ENCODE data around the gene SLC22A23. TPM values are rescaled to one million over a fixed set of nuclear protein-coding genes. Genes with fewer than 3 reads are reported as not detected.

Gene SLC22A23
- total and polyA plus RNA-seq, 2 donors (not counting 1 experiment from before 2014, with no cell fraction given): 0.18 to 1.4 TPM

DNA sequence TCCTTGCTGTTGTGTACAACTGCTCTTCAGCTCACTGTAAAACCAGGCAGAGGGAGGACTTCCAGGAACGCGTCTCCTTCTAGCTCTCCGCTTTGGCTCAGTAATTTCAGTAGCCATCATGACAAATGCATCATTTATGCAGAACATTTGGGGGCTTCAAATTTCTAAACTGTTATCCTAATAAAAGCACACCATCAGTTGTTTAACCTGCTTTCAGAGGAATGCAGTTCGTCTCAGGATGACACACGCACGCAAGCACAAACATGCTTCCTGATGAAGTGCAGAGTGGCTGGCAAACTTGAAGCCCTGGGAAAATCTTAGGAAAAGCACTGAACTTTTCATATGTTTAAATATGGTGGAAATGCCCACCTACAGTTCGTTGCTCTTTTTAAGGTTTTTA, 24.4 kb downstream of the SLC22A23 start:
- H3K79me2 ChIP-seq (ENCODE audit: control insufficient read depth, insufficient read depth, low read length): no peaks in the 10 kb centered on the region
- no peak overlapping the region for H3K4me3 ChIP-seq (ENCODE audit: control extremely low read depth in 1 of 5, extremely low read depth in 1 of 5, insufficient read depth in 1 of 5, low read depth in 2 of 5, low read length in 4 of 5)
- no peak for ATAC-seq (ENCODE audit: low read depth)
- H3K4me1 ChIP-seq (ENCODE audit: control insufficient read depth in 2 of 2, insufficient read depth in 2 of 2, low read length in 2 of 2): no peaks in the 10 kb centered on the region
- H3K36me3 ChIP-seq (replicated peaks in 1 of 2; ENCODE audit: control extremely low read depth in 1 of 2, control insufficient read depth in 1 of 2, extremely low read depth in 1 of 2, insufficient read depth in 2 of 2, low read length in 1 of 2): no peaks in the 10 kb centered on the region
- no peak overlapping the region for H3K9ac ChIP-seq (ENCODE audit: low read length)
- H3K27me3 Mint-ChIP-seq: peaks cover 44% of the 10 kb centered on the region
- no peaks in the 10 kb centered on the region for H3K9me3 Mint-ChIP-seq (ENCODE audit: insufficient read depth)
- no peak overlapping the region for H2AFZ ChIP-seq (ENCODE audit: insufficient read depth, low read depth, low read length, poor library complexity, severe bottlenecking)
- intact Hi-C loops (cut with micrococcal nuclease): no loop called here
- WGBS (ENCODE audit: insufficient coverage): 93% methylated on average over 6 of the region's 7 CpGs
- peaks cover 0 to 18% (median 2%) of the 10 kb centered on the region in 4 experiments for H3K27me3 ChIP-seq (replicated peaks in 1 of 4; ENCODE audit: control extremely low read depth in 1 of 4, control insufficient read depth in 3 of 4, insufficient read depth in 4 of 4, low read length in 3 of 4)
- no peak for DNase-seq
- H3K27ac Mint-ChIP-seq: no peak overlapping the region
- ChIA-PET CTCF (interaction anchor here (1.2 kb wide), 1 partner anchor 21 kb away, joined by 3 read pairs; no protein-coding TSS in a partner anchor), POLR2A (no interaction called here)
- H3K27ac ChIP-seq (ENCODE audit: low read length in 2 of 2): no peak overlapping the region
- H3K4me2 ChIP-seq (replicated peaks; ENCODE audit: low read depth, low read length, poor library complexity, severe bottlenecking): no peak overlapping the region
- H4K20me1 ChIP-seq (ENCODE audit: control insufficient read depth, insufficient read depth, low read length, poor library complexity, severe bottlenecking): no peaks in the 10 kb centered on the region
- H3K4me1 Mint-ChIP-seq: no peaks in the 10 kb centered on the region
- no peak overlapping the region for H3K4me3 Mint-ChIP-seq
- no peak for TF ChIP-seq EZH2 (IDR thresholded peaks at IDR 0.05; ENCODE audit: borderline replicate concordance, insufficient read depth, low read depth, low read length, poor library complexity, severe bottlenecking)
- TF ChIP-seq, protein P1, sequence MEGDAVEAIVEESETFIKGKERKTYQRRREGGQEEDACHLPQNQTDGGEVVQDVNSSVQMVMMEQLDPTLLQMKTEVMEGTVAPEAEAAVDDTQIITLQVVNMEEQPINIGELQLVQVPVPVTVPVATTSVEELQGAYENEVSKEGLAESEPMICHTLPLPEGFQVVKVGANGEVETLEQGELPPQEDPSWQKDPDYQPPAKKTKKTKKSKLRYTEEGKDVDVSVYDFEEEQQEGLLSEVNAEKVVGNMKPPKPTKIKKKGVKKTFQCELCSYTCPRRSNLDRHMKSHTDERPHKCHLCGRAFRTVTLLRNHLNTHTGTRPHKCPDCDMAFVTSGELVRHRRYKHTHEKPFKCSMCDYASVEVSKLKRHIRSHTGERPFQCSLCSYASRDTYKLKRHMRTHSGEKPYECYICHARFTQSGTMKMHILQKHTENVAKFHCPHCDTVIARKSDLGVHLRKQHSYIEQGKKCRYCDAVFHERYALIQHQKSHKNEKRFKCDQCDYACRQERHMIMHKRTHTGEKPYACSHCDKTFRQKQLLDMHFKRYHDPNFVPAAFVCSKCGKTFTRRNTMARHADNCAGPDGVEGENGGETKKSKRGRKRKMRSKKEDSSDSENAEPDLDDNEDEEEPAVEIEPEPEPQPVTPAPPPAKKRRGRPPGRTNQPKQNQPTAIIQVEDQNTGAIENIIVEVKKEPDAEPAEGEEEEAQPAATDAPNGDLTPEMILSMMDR (IDR thresholded peaks at IDR 0.05): no peak
- H3K9me3 ChIP-seq (ENCODE audit: control extremely low read depth in 1 of 3, control insufficient read depth in 2 of 3, insufficient read depth in 1 of 3, low read length in 2 of 3): peaks cover 0 to 4% (median 0%) of the 10 kb centered on the region in 3 donors

DNA sequence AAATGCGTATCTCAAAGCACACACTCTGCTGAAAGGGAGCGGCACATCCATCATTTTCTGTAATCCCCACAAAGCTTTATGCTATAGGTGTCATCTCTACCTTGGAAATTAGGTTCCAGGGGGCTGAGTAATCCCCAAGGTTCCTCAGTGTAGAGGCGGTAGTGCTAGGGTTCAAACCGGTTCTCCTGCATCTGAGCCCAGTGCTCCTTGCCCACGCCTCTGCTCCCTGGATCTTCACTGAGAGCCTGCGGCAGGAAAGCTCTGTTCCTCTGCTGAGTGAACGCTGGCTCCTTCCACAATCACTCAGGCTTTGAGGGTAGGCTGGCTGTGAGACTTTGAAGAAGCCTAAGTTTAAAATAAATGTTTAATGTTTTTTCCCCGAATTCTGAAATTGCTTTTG, 24.9 kb downstream of the SLC22A23 start:
- Histone ChIP-seq H3K79me2 (ENCODE audit: control insufficient read depth, insufficient read depth, low read length) (no peaks in the 10 kb centered on the region), H3K27ac (ENCODE audit: low read length in 2 of 2) (no peak overlapping the region), H3K4me1 (ENCODE audit: control insufficient read depth in 2 of 2, insufficient read depth in 2 of 2, low read length in 2 of 2) (no peaks in the 10 kb centered on the region), H3K9me3 (ENCODE audit: control extremely low read depth in 1 of 3, control insufficient read depth in 2 of 3, insufficient read depth in 1 of 3, low read length in 2 of 3) (peaks cover 0 to 4% (median 0%) of the 10 kb centered on the region in 3 donors), H4K20me1 (ENCODE audit: control insufficient read depth, insufficient read depth, low read length, poor library complexity, severe bottlenecking) (no peaks in the 10 kb centered on the region), H3K36me3 (replicated peaks in 1 of 2; ENCODE audit: control extremely low read depth in 1 of 2, control insufficient read depth in 1 of 2, extremely low read depth in 1 of 2, insufficient read depth in 2 of 2, low read length in 1 of 2) (no peaks in the 10 kb centered on the region), H2AFZ (ENCODE audit: insufficient read depth, low read depth, low read length, poor library complexity, severe bottlenecking) (no peak overlapping the region), H3K4me3 (ENCODE audit: control extremely low read depth in 1 of 5, extremely low read depth in 1 of 5, insufficient read depth in 1 of 5, low read depth in 2 of 5, low read length in 4 of 5) (no peak overlapping the region), H3K27me3 (replicated peaks in 1 of 4; ENCODE audit: control extremely low read depth in 1 of 4, control insufficient read depth in 3 of 4, insufficient read depth in 4 of 4, low read length in 3 of 4) (peaks cover 0 to 20% (median 2%) of the 10 kb centered on the region in 4 experiments), H3K9ac (ENCODE audit: low read length) (no peak overlapping the region), H3K4me2 (replicated peaks; ENCODE audit: low read depth, low read length, poor library complexity, severe bottlenecking) (no peak overlapping the region)
- H3K27me3 Mint-ChIP-seq: peaks cover 46% of the 10 kb centered on the region
- TF ChIP-seq, protein P1 (IDR thresholded peaks at IDR 0.05): no peak
- TF ChIP-seq EZH2 (IDR thresholded peaks at IDR 0.05; ENCODE audit: borderline replicate concordance, insufficient read depth, low read depth, low read length, poor library complexity, severe bottlenecking): no peak
- DNase-seq (no peak), ATAC-seq (ENCODE audit: low read depth) (no peak)
- no peaks in the 10 kb centered on the region for H3K4me1 Mint-ChIP-seq
- CTCF ChIA-PET: interaction anchor here (1.2 kb wide), 1 partner anchor 21 kb away, joined by 3 read pairs; no protein-coding TSS in a partner anchor
- WGBS (ENCODE audit: insufficient coverage): 97% methylated on average over 7 of the region's 8 CpGs
- no peak overlapping the region for H3K27ac Mint-ChIP-seq
- POLR2A ChIA-PET: no interaction called here
- no peak overlapping the region for H3K4me3 Mint-ChIP-seq
- intact Hi-C loops (cut with micrococcal nuclease): no loop called here
- H3K9me3 Mint-ChIP-seq (ENCODE audit: insufficient read depth): no peaks in the 10 kb centered on the region
